ENCODE results near the gene POLD4. TPM values are rescaled to one million over a fixed set of nuclear protein-coding genes. Genes with fewer than 3 reads are reported as not detected.

The POLD4 gene
- total RNA-seq, 1 donor from 2014 or later = 47.0 TPM

Other genes starting within 250 kb of the POLD4 start
- gene KDM2A, start 234.3 kb downstream of the POLD4 start, total RNA-seq = 37.6 TPM
- 53.8 TPM for gene GRK2, start 87.1 kb downstream of the POLD4 start, total RNA-seq
- gene ANKRD13D, start 64.2 kb downstream of the POLD4 start, total RNA-seq = 11.8 TPM
- 14.9 TPM for gene SSH3, start 50.0 kb downstream of the POLD4 start, total RNA-seq
- gene CLCF1, start 20.1 kb upstream of the POLD4 start, total RNA-seq = 0.82 TPM
- 7.0 TPM for gene RAD9A, start 38.4 kb upstream of the POLD4 start, total RNA-seq
- 86.0 TPM for gene PPP1CA, start 48.3 kb upstream of the POLD4 start, total RNA-seq
- 1.0 TPM for gene TBC1D10C, start 50.5 kb upstream of the POLD4 start, total RNA-seq
- 14.5 TPM for gene CARNS1, start 62.1 kb upstream of the POLD4 start, total RNA-seq
- gene RPS6KB2, start 74.9 kb upstream of the POLD4 start, total RNA-seq = 21.3 TPM
- 0.60 TPM for gene PTPRCAP, start 84.1 kb upstream of the POLD4 start, total RNA-seq
- 25.5 TPM for gene CORO1B, start 89.9 kb upstream of the POLD4 start, total RNA-seq
- gene GPR152, start 99.2 kb upstream of the POLD4 start, total RNA-seq = not detected
- gene CABP4, start 101.8 kb upstream of the POLD4 start, total RNA-seq = 1.4 TPM
- gene TMEM134, start 115.7 kb upstream of the POLD4 start, total RNA-seq = 87.5 TPM
- 55.3 TPM for gene AIP, start 129.5 kb upstream of the POLD4 start, total RNA-seq
- 36.6 TPM for gene PITPNM1, start 151.8 kb upstream of the POLD4 start, total RNA-seq
- gene CDK2AP2, start 154.6 kb upstream of the POLD4 start, total RNA-seq = 66.1 TPM
- not detected for gene CABP2, start 169.9 kb upstream of the POLD4 start, total RNA-seq
- 313 TPM for gene GSTP1, start 230.3 kb upstream of the POLD4 start, total RNA-seq

Measured in left ventricle myocardium inferior (tissue), 1 donor.